NCI-H510A (cell line): ENCODE results near the gene TCTN1.
"Not testable (repeated sequence)": the region's sequence is repeated elsewhere in the genome, so short reads cannot be mapped to it uniquely, and the experiment has no call there.

Source experiments
- DNase-seq: peaks from one replicate; lab custom pipeline; 2025; lab: John Stamatoyannopoulos, UW

The TCTN1 gene

DNA sequence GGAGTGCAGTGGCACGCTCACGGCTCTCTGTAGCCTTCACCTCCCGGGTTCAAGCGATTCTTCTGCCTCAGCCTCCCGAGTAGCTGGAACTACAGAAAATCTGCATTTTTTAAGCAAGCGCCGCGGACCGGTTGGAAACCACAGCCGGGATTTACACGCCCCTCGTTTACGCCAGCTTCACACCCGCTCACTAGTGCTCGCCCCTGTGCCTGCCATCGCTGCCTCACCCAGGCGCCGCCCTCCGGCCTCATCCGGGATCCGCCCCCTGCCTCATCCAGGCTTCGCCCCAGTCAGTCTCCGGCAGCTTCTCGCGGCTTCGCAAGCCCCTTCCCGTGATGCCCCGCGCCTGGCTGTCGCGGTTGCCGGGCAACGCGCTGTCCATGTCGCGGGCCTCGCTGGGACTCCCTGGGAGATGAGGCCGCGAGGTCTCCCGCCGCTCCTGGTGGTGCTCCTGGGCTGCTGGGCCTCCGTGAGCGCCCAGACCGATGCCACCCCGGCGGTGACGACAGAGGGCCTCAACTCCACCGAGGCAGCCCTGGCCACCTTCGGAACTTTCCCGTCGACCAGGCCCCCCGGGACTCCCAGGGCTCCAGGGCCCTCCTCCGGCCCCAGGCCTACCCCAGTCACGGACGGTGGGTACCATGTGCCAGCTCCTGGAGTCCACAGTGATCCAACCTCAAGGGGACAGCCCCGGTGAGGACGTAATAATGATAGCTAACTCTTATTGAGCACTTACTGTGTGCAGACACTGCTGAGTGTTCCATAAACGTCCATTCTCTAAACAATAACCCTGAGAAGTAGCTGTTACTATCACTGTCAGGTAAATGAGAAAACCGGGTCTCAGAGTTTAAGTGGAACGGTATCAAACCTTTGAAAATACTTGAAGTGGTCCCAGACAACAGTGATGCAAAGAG lies at the start of gene TCTN1:
Gene TCTN1, plus strand, starts transcription at position 359 of the 914 bp plus-strand sequence. Its CDS starts 54 bp downstream, at position 413.
- peak; percentile 93 for DNase-seq

DNA sequence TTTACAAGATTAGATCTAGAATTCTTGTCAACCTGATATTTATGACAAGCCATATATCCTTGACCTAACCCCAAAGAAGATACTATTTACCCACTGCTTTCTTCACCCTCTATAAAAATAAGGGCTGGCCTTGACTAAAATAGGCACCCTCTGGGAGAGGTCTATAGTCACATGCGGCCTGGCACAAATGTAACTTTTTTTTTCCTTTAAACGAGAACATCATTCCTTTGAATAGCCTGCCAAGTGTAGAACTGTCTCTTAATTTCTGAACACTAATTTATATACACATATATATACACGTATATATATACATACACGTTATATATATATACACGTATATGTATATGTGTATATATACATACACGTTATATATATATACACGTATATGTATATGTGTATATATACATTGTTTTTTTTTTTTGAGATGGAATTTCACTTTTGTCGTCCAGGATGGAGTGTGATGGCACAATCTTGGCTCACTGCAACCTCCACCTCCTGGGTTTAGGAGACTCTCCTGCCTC lies 49.4 kb upstream of the TCTN1 start:
- DNase-seq: no peak

DNA sequence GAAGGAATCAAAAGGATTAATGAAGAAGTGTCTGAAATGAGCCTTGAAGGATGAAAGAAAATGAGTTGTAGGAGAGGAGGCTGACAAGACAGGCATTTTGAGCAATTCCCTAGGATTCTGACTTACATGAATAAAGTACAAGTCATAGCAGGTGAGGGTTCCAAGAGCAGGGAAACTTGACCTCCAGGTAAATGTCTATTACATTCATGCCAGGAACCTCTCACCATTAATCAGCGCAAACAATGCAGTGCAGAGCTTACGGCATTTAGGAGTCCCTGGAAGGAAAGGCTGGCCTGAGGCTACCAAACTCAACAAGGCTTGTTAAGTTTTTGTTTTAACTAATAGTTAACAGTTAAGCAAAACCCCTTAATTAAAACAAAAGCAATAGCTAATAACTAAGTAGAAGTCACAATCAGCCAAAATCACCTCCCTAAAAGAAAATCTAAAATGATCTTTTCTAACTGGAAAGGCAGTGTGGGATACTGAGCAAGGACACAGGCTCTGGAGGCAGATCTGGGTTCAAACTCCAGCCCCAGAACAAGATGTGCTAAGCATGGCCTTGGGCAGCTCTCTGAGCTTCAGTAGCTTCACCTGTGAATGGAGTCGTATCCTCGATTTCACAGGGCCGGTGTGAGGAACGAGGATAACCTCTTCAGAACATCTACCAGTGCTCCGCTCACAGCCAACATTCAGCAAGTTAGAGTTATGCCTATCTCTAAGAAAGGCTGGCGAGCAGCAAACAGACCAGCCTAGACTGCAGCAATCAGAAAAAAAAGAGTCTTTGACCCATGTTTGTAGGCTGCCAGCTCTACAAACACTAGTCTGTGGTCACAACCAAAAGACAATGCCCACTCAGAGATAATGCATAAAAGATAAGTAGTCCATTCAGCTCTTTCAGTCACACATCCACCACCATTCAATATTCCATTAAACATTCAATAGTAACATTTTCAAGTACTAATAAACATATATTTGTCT lies 47.7 kb upstream of the TCTN1 start:
- DNase-seq: no peak

DNA sequence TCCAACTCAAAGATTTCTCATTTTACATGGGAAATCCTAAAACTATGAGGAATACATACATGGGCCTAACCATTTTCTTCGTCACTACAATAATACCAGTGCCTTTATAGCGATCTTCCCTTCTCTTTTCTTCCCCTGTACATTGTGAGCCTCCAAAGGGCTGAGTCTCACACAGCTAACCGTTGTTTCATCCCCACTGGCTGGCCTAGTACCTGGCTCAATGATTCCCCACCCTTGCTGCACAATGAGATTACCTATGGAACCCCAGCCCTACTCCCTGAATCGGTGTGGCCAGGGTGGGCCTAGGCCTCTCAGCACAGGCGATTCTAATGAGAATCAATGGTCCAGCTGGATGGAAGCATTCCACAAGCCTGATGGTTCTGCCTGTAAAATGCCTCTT lies 46.9 kb upstream of the TCTN1 start:
- no peak for DNase-seq

DNA sequence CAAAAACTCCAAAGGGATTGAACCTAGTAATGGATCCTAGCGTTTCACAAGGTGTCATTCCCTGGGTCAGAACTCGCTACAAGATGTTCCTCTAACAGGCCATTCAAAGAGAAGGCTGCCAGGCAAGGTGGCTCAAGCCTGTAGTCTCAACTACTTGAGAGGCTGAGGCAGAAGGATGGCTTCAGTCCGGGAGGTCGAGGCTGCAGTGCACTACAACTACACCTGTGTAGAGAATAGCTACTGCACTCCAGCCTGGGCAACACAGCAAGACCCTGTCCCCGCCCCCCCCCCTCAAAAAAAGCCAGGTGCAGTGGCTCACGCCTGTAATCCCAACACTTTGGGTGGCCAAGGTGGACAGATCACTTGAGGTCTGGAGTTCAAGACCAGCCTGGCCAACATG lies 45.2 kb upstream of the TCTN1 start:
- no peak for DNase-seq

DNA sequence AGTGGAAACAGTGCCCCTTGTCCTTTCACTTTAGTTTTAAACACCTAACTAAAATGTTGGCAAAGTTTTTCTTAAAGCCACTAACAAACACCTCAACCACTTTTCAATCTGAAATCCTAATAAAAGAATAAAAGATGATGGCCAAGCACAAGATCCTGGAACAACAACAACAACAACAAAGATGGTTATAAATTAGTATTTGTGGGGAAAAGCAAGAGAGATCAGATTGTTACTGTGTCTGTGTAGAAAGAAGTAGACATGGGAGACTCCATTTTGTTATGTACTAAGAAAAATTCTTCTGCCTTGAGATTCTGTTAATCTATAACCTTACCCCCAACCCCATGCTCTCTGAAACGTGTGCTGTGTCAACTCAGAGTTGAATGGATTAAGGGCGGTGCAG lies 44.1 kb upstream of the TCTN1 start:
- not testable (repeated sequence) for DNase-seq

DNA sequence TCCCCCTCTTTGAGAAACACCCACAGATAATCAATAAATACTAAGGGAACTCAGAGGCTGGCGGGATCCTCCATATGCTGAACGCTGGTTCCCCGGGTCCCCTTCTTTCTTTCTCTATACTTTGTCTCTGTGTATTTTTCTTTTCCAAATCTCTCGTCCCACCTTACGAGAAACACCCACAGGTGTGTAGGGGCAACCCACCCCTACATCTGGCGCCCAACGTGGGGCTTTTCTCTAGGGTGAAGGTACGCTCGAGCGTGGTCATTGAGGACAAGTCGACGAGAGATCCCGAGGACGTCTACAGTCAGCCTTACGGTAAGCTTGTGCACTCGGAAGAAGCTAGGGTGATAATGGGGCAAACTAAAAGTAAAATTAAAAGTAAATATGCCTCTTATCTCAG lies 43.1 kb upstream of the TCTN1 start:
- not testable (repeated sequence) for DNase-seq

DNA sequence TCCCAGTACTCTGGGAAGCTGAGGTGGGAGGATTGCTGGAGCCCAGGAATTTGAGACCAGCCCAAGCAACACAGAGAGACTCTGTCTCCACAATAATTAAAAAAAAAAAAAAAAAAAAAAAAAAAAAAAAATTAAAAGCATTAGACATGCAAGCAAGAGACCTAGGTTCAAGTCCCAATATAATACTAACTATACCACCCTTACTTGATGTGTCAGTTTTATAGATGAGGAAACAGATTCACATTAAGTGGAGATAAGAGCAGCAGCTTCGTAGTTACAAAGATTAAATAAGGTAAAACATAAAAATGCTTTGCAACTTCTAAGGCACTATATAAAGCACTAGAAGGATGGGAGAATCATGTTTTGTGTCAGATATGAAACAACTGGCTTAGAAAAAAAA lies 39.9 kb upstream of the TCTN1 start:
- no peak for DNase-seq

DNA sequence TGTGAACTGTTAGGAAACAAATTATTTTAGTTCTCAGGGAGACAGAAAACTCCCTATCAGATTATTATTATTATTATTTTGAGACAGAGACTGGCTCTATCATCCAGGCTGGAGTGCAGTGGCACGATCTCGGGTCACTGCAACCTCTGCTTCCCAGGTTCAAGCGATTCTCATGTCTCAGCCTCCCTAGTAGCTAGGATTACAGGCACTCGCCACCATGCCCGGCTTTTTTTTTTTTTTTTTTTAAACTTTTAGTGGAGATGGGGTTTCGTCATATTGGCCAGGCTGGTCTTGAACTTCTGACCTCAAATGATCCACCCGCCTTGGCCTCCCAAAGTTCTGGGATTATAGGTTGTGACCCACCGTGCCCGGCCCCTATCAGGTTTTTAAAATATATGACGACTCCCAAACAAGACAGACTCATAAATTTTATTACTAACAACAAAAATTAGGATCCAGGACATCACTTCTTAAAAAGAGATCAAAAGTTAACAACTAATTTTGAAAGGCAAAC lies 39.2 kb upstream of the TCTN1 start:
- DNase-seq: not testable (repeated sequence)

DNA sequence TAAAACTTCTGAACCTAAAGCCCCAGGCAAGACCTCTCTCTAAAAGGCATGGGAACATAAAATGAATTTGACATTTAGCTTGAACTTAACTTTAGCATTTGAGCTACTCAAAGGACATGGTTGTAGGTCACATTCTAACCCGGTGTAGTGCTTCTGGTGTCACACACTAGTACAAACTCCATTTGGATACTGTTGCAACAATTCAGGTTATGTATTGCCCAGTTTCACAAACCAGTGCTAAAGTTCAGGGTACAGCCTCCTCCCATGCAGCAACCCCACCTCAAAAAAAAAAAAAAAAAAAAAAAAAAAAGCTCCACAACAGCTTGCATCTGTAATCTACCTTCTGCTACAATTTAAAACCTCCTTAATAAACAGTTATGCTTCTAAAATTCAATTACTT lies 38.6 kb upstream of the TCTN1 start:
- DNase-seq: no peak

DNA sequence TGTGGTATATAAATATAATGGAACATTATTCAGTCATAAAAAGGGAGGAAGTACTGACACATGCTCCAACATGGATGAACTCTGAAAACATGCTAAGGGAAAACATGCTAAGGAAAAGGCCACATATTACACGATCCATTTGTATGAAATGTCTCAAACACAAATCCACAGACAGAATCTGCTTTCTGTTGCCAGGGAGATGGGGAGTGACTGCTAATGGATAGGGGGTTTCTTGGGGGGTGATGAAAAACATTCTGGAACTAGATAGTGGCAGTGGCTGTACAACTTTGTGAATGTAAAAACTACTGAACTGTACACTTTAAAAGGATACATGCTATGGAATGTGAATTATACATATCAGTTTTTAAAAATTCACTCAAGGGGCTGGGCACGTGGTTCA lies 37.4 kb upstream of the TCTN1 start:
- no peak for DNase-seq

DNA sequence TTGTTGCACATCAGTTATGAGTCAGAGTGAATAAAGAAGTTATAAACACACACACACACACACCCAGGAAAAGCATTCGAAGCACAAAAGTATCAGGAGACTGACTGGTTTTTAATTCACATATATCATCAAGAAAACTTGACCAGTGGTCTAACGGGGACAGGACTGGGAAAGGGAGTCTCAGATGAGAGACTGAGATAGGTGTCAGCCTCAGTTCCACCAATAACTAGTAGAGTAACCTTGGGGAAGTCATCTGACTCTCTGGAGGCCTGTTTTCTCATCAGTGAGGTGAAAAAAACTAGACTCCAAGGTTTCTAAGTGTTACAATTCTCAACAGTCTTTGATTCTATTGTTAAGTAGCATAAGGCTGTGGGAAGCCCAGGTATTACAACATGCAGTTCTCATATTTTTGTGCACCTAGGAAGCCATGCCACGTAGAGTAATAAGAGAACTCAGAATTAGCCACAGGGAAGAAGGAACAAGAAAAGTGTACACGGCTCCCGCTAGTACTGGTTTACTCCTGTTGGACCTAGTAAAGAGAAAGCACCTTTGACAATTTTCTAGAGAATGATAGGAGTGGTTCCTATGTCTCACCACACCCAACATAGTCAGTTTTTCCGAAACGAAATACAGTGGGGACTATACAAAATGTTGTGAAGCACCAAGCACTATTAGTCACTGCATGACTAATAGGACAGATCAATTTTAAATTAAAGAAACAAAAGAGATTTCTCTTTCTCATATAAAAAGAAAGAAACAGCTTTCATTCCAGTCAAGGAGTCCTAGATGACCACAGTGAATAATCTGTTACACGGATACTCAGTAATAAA lies 35.9 kb upstream of the TCTN1 start:
- no peak for DNase-seq

DNA sequence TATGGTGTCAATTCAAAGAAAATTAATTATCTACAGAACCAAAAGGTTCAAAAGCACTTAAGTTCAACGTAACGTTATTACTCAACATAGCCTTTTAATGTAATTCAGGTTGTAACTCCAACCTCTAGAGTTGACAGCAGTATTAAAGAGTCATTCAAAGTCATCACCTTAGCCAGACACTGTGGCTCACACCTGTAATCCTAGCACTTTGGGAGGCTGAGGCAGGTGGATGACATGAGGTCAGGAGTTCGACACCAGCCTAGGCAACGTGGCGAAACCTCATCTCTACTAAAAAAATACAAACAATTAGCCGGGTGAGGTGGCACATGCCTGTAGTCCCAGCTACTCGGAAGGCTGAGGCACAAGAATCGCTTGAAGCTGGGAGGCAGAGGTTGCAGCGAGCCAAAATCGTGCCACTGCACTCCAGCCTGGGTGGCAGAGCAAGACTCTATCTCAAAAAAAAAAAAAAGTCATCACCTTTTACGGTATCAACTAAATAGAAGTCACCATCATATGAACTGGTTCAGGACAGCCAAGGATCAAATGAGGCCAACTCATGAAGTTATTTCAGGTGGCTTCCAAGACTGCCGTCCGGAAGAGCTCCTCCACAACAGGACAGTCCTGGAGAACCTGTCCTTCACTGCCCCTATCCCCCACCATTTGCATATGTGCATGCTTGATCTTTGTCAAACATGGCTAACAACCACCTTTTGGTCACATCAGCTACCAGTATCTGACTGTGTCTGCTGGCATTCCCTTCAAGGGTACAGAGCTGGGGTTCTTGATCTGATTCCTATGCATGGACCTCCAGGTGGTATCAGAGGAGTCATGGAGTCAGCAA lies 35.0 kb upstream of the TCTN1 start:
- DNase-seq: no peak

DNA sequence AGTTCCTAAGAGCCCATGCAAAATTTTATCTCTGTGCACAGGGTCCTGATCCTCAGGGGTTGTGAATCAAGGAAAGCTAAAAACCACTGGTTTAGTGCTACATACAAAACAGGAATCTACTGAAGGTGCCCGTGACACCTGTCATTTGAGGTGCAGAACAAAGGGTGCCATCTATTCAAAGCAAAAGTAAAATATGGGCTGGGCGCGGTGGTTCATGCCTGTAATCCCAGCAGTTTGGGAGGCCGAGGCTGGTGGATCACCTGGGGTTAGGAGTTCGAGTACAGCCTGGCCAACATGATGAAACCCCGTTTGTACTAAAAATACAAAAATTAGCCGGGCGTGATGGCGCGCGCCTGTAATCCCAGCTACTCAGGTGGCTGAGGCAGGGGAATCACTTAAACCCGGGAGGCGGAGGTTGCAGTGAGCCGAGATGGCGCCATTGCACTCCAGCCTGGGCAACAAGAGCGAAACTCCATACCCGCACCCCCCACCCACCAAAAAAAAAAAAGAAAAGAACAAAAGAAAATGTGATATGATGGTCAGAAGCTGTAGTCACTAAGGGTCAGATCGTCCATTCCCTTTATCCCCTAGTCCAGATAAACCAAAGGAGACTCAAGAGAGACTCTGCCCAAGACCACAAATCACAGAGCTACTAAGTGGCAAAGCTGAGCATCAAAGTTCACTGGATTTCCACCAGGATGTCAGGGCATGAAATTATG lies 34.2 kb upstream of the TCTN1 start:
- DNase-seq: no peak

DNA sequence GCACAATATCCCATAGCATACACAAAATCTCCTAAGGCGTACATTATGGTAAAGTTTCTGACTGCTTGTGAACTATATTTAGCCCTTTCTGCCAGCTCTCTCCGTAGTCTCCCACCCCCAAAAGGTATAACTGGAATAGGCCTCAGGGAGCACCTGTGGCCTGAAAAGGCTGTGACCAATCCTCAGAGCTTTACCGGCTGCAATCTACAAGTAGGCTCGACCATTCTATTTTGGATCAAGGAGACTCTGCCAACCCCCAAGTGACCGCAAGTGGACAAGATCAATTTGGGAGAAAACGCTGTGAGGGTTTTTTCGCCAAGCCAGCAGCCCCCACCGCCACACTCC lies 32.0 kb upstream of the TCTN1 start:
- DNase-seq: no peak

DNA sequence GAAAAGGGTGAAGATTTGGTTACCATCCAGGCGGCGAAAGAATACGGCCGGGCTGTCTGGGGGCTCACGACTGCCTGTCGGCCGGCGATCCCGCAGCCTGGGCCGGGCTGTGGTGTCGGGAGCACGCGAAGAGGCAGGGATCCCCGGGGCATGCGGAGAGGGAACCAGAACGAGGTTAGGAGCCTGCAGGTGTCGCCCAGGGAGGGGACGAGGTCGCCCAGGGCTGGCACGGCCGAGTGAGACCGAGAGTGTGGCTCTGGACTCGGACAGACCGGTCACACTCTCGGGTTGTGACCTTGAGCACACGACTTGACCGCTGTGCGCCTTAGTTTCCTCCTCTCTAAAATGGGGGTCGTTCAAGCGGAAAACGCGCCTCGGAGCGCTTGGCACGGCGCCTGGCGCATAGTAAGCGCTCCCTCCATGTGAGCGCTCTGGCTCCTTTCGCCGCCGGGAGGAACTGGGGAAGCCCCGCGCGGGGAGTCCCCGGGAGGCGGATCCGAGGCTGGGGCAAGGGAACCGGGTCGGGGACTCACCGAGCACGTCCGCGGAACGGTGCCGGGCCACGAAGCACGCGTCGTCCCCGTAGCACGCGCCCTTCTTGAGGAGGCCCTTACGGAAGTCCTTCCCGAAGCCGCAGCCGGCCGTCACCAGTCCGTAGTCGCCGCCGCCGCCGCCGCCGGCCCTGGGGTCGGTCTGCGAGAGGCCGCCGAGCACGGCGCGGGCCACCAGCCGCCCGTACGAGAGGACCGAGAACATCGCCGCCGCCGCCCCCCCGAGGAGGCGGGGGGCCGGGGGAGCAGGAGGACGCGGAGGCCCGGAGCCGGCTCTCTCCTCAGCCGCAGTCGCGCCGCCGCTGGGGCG lies 31.4 kb upstream of the TCTN1 start:
- DNase-seq: peak; percentile 41

DNA sequence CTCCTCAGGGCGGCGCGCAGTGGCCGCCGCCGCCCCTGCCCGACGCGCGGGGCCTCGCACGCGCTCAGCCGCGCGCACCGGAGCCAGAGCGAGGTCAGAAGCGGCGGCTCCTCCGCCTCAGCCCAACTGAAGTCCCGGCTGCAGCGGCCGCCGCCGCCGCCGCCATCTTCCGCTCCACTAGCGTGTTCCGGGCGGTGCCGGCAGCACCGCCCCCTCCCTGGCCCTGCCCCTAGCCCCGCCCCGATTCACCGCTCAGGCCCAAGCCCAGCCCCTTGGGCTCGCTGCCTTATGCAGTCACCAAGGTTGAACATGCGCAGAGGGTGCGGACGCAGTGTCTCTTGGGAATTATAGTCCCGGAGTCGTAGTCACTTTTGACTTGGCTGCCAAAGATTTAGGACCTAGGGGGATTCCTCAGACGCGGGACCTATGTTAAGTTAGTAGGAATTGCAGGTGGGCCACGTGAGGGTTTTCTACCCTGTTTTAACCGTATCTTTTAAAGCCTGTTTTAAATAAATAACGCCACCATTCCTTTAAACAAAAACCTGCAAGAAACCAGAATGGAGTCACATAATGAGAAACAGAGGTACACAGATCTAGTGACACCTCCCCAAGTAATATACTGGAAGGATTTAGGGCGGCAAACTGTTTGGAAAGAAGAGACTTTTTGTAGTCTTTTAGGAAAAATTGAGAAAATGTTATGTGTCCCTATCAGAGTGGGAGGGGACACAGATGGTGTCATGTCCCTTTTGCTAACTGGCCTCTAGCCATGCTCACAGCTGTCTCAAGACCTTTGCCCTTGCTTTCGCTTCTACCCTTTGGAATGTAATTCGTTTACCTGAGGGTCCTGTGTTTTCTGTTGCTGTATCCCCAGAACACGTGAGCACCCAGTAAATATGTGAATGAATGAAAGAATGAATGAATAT lies 30.5 kb upstream of the TCTN1 start, which contains the start of gene PPTC7:
Gene PPTC7, minus strand, starts transcription at position 182 of the 923 bp plus-strand sequence. CDS start 287 bp downstream, outside the sequence.
- DNase-seq: peak; percentile 83
